Measurements from ENCODE around the gene FAM118B. TPM values are rescaled to one million over a fixed set of nuclear protein-coding genes. Genes with fewer than 3 reads are reported as not detected.

Gene FAM118B
- total RNA-seq, 2 experiments from 2014 or later = 1.0 to 1.8 TPM

GRCh38 chr11:126165757-126166156 lies 45.8 kb upstream of the FAM118B start:
- POLR2A ChIA-PET = no interaction called here

DNA sequence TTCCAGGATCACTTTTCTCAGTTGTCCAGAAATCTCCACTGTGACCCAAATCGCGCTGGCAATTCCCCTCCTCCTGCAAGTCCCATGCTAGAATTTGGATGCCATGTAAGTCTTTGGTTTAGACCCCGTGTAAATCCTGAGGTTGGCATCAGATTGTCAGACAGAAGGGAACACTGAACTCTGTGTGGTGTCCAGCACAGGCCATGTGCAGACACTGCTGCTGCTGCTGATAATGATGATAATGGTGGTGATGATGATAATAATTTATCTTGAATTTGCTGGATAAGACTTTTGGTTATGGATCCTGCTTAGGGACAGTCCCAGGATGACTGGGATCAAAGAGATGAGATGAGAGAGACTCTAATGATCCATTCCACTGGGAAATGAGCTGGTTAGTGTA lies 45.2 kb upstream of the FAM118B start:
- POLR2A ChIA-PET = no interaction called here
- CTCF ChIA-PET = no interaction called here
- H3K4me3 Mint-ChIP-seq = no peak overlapping the region
- Histone ChIP-seq H3K4me1 (ENCODE audit: insufficient read depth, low read length) (no peaks in the 10 kb centered on the region), H3K36me3 (ENCODE audit: insufficient read depth, low read length) (no peaks in the 10 kb centered on the region), H3K27me3 (ENCODE audit: control insufficient read depth in 1 of 2, insufficient read depth in 2 of 2, low read length in 2 of 2) (no peaks in the 10 kb centered on the region), H3K9me3 (ENCODE audit: control insufficient read depth in 1 of 2, insufficient read depth in 1 of 2, low read length in 2 of 2) (no peaks in the 10 kb centered on the region), H3K4me3 (ENCODE audit: low read length) (no peak overlapping the region), H3K27ac (ENCODE audit: low read depth in 1 of 2, low read length in 2 of 2) (no peak overlapping the region)
- no peaks in the 10 kb centered on the region for H3K9me3 Mint-ChIP-seq
- H3K4me1 Mint-ChIP-seq (ENCODE audit: low read depth) = no peaks in the 10 kb centered on the region
- H3K36me3 Mint-ChIP-seq (ENCODE audit: low read depth) = no peaks in the 10 kb centered on the region
- intact Hi-C loops (cut with DNase I, micrococcal nuclease) = no loop called here
- no peaks in the 10 kb centered on the region for H3K27me3 Mint-ChIP-seq
- no peak for ATAC-seq (ENCODE audit: poor library complexity)
- H3K27ac Mint-ChIP-seq = no peak overlapping the region
- DNase-seq = no peak
- TF ChIP-seq, protein P1, sequence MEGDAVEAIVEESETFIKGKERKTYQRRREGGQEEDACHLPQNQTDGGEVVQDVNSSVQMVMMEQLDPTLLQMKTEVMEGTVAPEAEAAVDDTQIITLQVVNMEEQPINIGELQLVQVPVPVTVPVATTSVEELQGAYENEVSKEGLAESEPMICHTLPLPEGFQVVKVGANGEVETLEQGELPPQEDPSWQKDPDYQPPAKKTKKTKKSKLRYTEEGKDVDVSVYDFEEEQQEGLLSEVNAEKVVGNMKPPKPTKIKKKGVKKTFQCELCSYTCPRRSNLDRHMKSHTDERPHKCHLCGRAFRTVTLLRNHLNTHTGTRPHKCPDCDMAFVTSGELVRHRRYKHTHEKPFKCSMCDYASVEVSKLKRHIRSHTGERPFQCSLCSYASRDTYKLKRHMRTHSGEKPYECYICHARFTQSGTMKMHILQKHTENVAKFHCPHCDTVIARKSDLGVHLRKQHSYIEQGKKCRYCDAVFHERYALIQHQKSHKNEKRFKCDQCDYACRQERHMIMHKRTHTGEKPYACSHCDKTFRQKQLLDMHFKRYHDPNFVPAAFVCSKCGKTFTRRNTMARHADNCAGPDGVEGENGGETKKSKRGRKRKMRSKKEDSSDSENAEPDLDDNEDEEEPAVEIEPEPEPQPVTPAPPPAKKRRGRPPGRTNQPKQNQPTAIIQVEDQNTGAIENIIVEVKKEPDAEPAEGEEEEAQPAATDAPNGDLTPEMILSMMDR (IDR thresholded peaks at IDR 0.05) = no peak

More at GRCh38 chr11:126165757-126166156, 45.8 kb upstream of the FAM118B start:
- CTCF ChIA-PET = interaction anchor here (0.7 kb wide), 1 partner anchor 154 kb away, joined by 3 read pairs; no protein-coding TSS in a partner anchor
- DNase-seq (no peak), ATAC-seq (ENCODE audit: poor library complexity) (no peak)
- Histone ChIP-seq H3K36me3 (ENCODE audit: insufficient read depth, low read length) (no peaks in the 10 kb centered on the region), H3K4me1 (ENCODE audit: insufficient read depth, low read length) (no peaks in the 10 kb centered on the region), H3K4me3 (ENCODE audit: low read length) (no peak overlapping the region), H3K9me3 (ENCODE audit: control insufficient read depth in 1 of 2, insufficient read depth in 1 of 2, low read length in 2 of 2) (no peaks in the 10 kb centered on the region), H3K27me3 (ENCODE audit: control insufficient read depth in 1 of 2, insufficient read depth in 2 of 2, low read length in 2 of 2) (no peaks in the 10 kb centered on the region), H3K27ac (ENCODE audit: low read depth in 1 of 2, low read length in 2 of 2) (no peak overlapping the region)
- Mint-ChIP-seq H3K9me3 (no peaks in the 10 kb centered on the region), H3K4me1 (ENCODE audit: low read depth) (no peaks in the 10 kb centered on the region), H3K36me3 (ENCODE audit: low read depth) (no peaks in the 10 kb centered on the region), H3K27ac (no peak overlapping the region), H3K27me3 (no peaks in the 10 kb centered on the region), H3K4me3 (no peak overlapping the region)
- intact Hi-C loops (cut with DNase I, micrococcal nuclease) = no loop called here
- TF ChIP-seq, protein P1 (IDR thresholded peaks at IDR 0.05) = no peak

DNA sequence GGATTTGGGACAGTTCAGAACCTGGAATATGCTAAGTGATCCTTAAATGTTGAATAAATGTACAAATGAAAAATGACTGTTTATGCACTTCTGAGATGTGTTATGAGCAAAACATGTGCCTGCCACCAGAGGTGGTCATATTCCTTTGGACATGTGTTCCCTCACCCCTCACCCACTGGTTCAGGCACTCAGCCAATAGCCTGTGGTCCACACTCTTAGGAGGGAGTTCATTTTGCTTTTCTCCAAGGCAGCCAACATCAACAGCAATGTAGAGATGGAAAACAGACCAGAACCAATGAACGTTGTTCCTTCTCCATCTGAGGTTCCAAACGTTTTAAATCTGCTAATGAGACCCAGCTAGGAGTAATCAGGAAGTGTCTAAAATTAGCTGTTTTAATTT lies 44.1 kb upstream of the FAM118B start:
- no peak for DNase-seq
- H3K27ac ChIP-seq (ENCODE audit: low read depth in 1 of 2, low read length in 2 of 2) = no peak overlapping the region
- peaks cover 4% of the 10 kb centered on the region for H3K27me3 Mint-ChIP-seq
- no peaks in the 10 kb centered on the region for H3K36me3 Mint-ChIP-seq (ENCODE audit: low read depth)
- no peaks in the 10 kb centered on the region for H3K36me3 ChIP-seq (ENCODE audit: insufficient read depth, low read length)
- H3K9me3 ChIP-seq (ENCODE audit: control insufficient read depth in 1 of 2, insufficient read depth in 1 of 2, low read length in 2 of 2) = no peaks in the 10 kb centered on the region
- intact Hi-C loops (cut with DNase I, micrococcal nuclease) = no loop called here
- no peak overlapping the region for H3K4me3 Mint-ChIP-seq
- H3K4me1 Mint-ChIP-seq (ENCODE audit: low read depth) = no peaks in the 10 kb centered on the region
- no peak overlapping the region for H3K27ac Mint-ChIP-seq
- H3K9me3 Mint-ChIP-seq = no peaks in the 10 kb centered on the region
- ChIA-PET POLR2A (no interaction called here), CTCF (no interaction called here)
- no peak for ATAC-seq (ENCODE audit: poor library complexity)
- H3K4me1 ChIP-seq (ENCODE audit: insufficient read depth, low read length) = no peaks in the 10 kb centered on the region
- no peak overlapping the region for H3K4me3 ChIP-seq (ENCODE audit: low read length)
- TF ChIP-seq, protein P1 (IDR thresholded peaks at IDR 0.05) = no peak
- H3K27me3 ChIP-seq (ENCODE audit: control insufficient read depth in 1 of 2, insufficient read depth in 2 of 2, low read length in 2 of 2) = peaks cover 0 to 1% of the 10 kb centered on the region in 2 experiments

All from CD4-positive, alpha-beta T cell (primary cell).